PFSK-1 (cell line): Measurements from ENCODE around the gene CNIH3.

ENCODE experiments used
- FOXP2 ChIP-seq: optimal IDR thresholded peaks from 2 replicates; pipeline ENCODE3; 2011; ENCODE audit warnings: borderline replicate concordance, control low read depth, inconsistent platforms; ENCODE audit not compliant: insufficient read depth; ENCODE audit errors: extremely low read length, extremely low read depth
- POLR2AphosphoS5 ChIP-seq: IDR thresholded peaks from 2 replicates; pipeline ENCODE4 v1.6.1; 2012; ENCODE audit warnings: low read depth, mild to moderate bottlenecking, control low read depth, low read length, moderate library complexity
- REST ChIP-seq, 2 experiments: IDR thresholded peaks; 2 replicates each; pipeline versions ENCODE4 v1.6.1 to v1.8.0; 2011 to 2012; ENCODE audit warnings: low read depth in 2 of 2, low read length in 2 of 2, control low read depth in 1 of 2, inconsistent platforms in 1 of 2, mild to moderate bottlenecking in 1 of 2, moderate library complexity in 1 of 2; ENCODE audit not compliant: insufficient read depth in 1 of 2
- SIN3A ChIP-seq: IDR thresholded peaks from 2 replicates; pipeline ENCODE4 v1.6.1; 2012; ENCODE audit warnings: mild to moderate bottlenecking, low read length, moderate library complexity, borderline replicate concordance; ENCODE audit not compliant: insufficient read depth
- TAF1 ChIP-seq: IDR thresholded peaks from 2 replicates; pipeline ENCODE4 v1.6.1; 2012; ENCODE audit warnings: low read length, control low read depth, borderline replicate concordance; ENCODE audit not compliant: insufficient read depth

CNIH3 gene

GRCh38 chr1:224749916-224750315 lies 133.8 kb downstream of the CNIH3 start:
- TF ChIP-seq FOXP2, result no peak
- TF ChIP-seq TAF1, result no peak

- TF ChIP-seq FOXP2 (no peak), TAF1 (no peak), POLR2AphosphoS5 (no peak), SIN3A (no peak), REST (IDR thresholded peaks at IDR 0.05; ENCODE audit: insufficient read depth in 1 of 2, low read depth in 2 of 2, low read length in 2 of 2) (no peak)
Measured at GRCh38 chr1:224751624-224752311, 135.7 kb downstream of the CNIH3 start.

GRCh38 chr1:224753491-224753890 lies 137.4 kb downstream of the CNIH3 start:
- no peak for TF ChIP-seq SIN3A
- TF ChIP-seq TAF1, result no peak
- no peak for TF ChIP-seq POLR2AphosphoS5
- TF ChIP-seq FOXP2, result no peak
- no peak for TF ChIP-seq REST (IDR thresholded peaks at IDR 0.05; ENCODE audit: insufficient read depth in 1 of 2, low read depth in 2 of 2, low read length in 2 of 2)

GRCh38 chr1:224755586-224755985 lies 139.5 kb downstream of the CNIH3 start:
- TF ChIP-seq POLR2AphosphoS5 (no peak), SIN3A (no peak), TAF1 (no peak), REST (IDR thresholded peaks at IDR 0.05; ENCODE audit: insufficient read depth in 1 of 2, low read depth in 2 of 2, low read length in 2 of 2) (no peak), FOXP2 (no peak)

GRCh38 chr1:224757508-224757907 lies 141.4 kb downstream of the CNIH3 start:
- no peak for TF ChIP-seq FOXP2

- no peak for TF ChIP-seq FOXP2
- no peak for TF ChIP-seq SIN3A
- no peak for TF ChIP-seq TAF1
- no peak for TF ChIP-seq REST (IDR thresholded peaks at IDR 0.05; ENCODE audit: insufficient read depth in 1 of 2, low read depth in 2 of 2, low read length in 2 of 2)
- TF ChIP-seq POLR2AphosphoS5, result no peak
Measured at GRCh38 chr1:224759135-224759534, 143.0 kb downstream of the CNIH3 start.
